GF-D8 (cell line): ENCODE measurements around the gene CHST3.
"Not testable (repeated sequence)": the region's sequence is repeated elsewhere in the genome, so short reads cannot be mapped to it uniquely, and the experiment has no call there.

ENCODE experiments used
- DNase-seq: peaks from one replicate; lab custom pipeline; 2025; lab: John Stamatoyannopoulos, UW

Gene CHST3

GRCh38 chr10:71964098-71964742, at the start of gene CHST3:
CHST3 (plus strand) TSS chr10:71964395; CDS start chr10:72005843, 41,448 bp downstream.
- DNase-seq = no peak

- no peak for DNase-seq
Observed at GRCh38 chr10:71916827-71917226, 47.4 kb upstream of the CHST3 start.

GRCh38 chr10:71918992-71919391, 45.2 kb upstream of the CHST3 start:
- DNase-seq = no peak

GRCh38 chr10:71919956-71920539, 44.1 kb upstream of the CHST3 start:
- DNase-seq = not testable (repeated sequence)

- no peak for DNase-seq
Observed at GRCh38 chr10:71920540-71921323, 43.5 kb upstream of the CHST3 start.

GRCh38 chr10:71921324-71922027, 42.7 kb upstream of the CHST3 start:
- no peak for DNase-seq

GRCh38 chr10:71923138-71923692, 41.0 kb upstream of the CHST3 start:
- DNase-seq = no peak

GRCh38 chr10:71924771-71925170, 39.4 kb upstream of the CHST3 start:
- DNase-seq = no peak

- DNase-seq = no peak
Observed at GRCh38 chr10:71927159-71927558, 37.0 kb upstream of the CHST3 start.

GRCh38 chr10:71927776-71928592, 36.2 kb upstream of the CHST3 start:
- no peak for DNase-seq

GRCh38 chr10:71931295-71931694, 32.9 kb upstream of the CHST3 start:
- DNase-seq = no peak

- DNase-seq = no peak
Observed at GRCh38 chr10:71933651-71934050, 30.5 kb upstream of the CHST3 start.

GRCh38 chr10:71938211-71938610, 26.0 kb upstream of the CHST3 start:
- DNase-seq = no peak

GRCh38 chr10:71939304-71939703, 24.9 kb upstream of the CHST3 start:
- DNase-seq = no peak

GRCh38 chr10:71939861-71940474, 24.2 kb upstream of the CHST3 start:
- no peak for DNase-seq

GRCh38 chr10:71940752-71941151, 23.4 kb upstream of the CHST3 start:
- DNase-seq = no peak

- DNase-seq = no peak
Observed at GRCh38 chr10:71941318-71941717, 22.9 kb upstream of the CHST3 start.

GRCh38 chr10:71945819-71946474, 18.2 kb upstream of the CHST3 start:
- DNase-seq = no peak

GRCh38 chr10:71946700-71947099, 17.5 kb upstream of the CHST3 start:
- DNase-seq = no peak

- no peak for DNase-seq
Observed at GRCh38 chr10:71948496-71949067, 15.6 kb upstream of the CHST3 start.
